ENCODE results near the gene URB2.
A peak's percentile ranks its signal among the peaks of the same experiment; 100 is the strongest.

Gene URB2

DNA sequence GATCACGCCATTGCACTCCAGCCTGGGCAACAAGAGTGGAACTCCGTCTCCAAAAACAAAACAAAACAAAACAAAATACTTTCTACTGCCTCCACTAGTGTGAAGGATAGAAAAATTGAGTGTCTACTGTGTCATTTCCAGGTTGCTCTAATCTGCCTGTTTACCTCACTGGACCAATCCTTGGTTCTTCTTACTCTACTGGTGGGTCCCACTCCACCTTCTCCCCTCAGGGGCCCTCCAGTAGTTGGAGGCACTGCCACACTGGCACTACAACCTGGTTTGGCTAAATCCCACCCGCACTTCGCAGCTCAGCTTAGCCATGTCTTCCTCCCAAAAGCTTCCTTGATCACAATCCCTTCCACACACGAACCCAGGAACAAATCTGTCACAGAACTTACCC is 2.8 kb upstream of the URB2 start:
- ChIA-PET CTCF (interaction anchor here (0.9 to 4.9 kb wide), 3 partner anchors 16 to 65 kb away, joined by 4 to 26 read pairs (median 4); partner anchors contain the start of gene ABCB10), POLR2A (interaction anchor here (0.9 to 8.3 kb wide), 4 partner anchors 59 to 116 kb away, joined by 3 to 102 read pairs (median 3); partner anchors contain the start of gene ABCB10)
- H3K4me3 ChIP-seq (ENCODE audit: low read depth, low read length): no peak overlapping the region

DNA sequence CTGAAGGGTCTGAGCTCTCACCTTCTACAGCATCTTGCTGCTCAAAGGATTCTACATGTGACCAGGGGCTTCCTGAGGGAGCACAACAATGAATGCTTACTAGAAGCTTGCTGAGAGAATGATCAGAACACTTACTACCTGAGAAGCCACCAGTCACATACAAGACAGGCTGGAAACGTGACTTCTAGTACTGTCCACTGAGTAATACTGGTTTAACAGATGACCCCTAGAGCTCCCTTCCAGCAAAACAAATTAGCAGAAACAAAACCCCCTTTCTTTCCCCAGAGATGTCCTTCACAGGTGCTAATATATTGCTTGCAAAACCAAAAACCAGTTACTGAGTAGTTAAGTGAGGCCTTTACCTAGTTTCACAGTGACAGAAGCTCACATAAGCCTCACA is 2.2 kb upstream of the URB2 start:
- no peak for TF ChIP-seq KLF7 (tag by site-specific recombination; IDR thresholded peaks at IDR 0.05; ENCODE audit: borderline replicate concordance)
- TF ChIP-seq ZNF768 (tag by site-specific recombination; IDR thresholded peaks at IDR 0.05): 0 out of 2 replicates have a peak, but pooled peaks have one; percentile 7
- TF ChIP-seq, protein P1, sequence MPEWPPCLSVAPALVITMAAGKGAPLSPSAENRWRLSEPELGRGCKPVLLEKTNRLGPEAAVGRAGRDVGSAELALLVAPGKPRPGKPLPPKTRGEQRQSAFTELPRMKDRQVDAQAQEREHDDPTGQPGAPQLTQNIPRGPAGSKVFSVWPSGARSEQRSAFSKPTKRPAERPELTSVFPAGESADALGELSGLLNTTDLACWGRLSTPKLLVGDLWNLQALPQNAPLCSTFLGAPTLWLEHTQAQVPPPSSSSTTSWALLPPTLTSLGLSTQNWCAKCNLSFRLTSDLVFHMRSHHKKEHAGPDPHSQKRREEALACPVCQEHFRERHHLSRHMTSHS (tag by site-specific recombination; IDR thresholded peaks at IDR 0.05): no peak
- Histone ChIP-seq H3K4me3 (ENCODE audit: low read depth, low read length) (no peak overlapping the region), H3K36me3 (ENCODE audit: control insufficient read depth in 2 of 2, insufficient read depth in 1 of 2, low read length in 2 of 2) (peaks cover 1 to 3% of the 10 kb centered on the region in 2 experiments), H3K9me3 (ENCODE audit: control insufficient read depth, insufficient read depth, low read depth, low read length) (no peaks in the 10 kb centered on the region), H3K4me1 (ENCODE audit: control insufficient read depth, insufficient read depth, low read length) (peaks cover 6% of the 10 kb centered on the region; the same call in 1 of the 2 replicates), H3K27ac (ENCODE audit: extremely low read depth, low read depth, low read length) (no peak overlapping the region)
- ChIA-PET POLR2A (interaction anchor here (0.5 to 8.3 kb wide), 5 partner anchors 63 to 116 kb away, joined by 3 to 102 read pairs (median 3); partner anchors contain the start of gene ABCB10), CTCF (interaction anchor here (0.7 to 4.9 kb wide), 9 partner anchors 17 to 1368 kb away, joined by 3 to 26 read pairs (median 4); partner anchors contain the start of gene ABCB10)

More for the DNA sequence above, 2.8 kb upstream of the URB2 start:
- H3K4me1 ChIP-seq (ENCODE audit: control insufficient read depth, insufficient read depth, low read length): peaks cover 6% of the 10 kb centered on the region; the same call in 1 of the 2 replicates
- no peaks in the 10 kb centered on the region; a peak in 1 of 3 replicates for H3K36me3 ChIP-seq (ENCODE audit: control insufficient read depth in 2 of 2, insufficient read depth in 1 of 2, low read length in 2 of 2)
- TF ChIP-seq, protein P2, sequence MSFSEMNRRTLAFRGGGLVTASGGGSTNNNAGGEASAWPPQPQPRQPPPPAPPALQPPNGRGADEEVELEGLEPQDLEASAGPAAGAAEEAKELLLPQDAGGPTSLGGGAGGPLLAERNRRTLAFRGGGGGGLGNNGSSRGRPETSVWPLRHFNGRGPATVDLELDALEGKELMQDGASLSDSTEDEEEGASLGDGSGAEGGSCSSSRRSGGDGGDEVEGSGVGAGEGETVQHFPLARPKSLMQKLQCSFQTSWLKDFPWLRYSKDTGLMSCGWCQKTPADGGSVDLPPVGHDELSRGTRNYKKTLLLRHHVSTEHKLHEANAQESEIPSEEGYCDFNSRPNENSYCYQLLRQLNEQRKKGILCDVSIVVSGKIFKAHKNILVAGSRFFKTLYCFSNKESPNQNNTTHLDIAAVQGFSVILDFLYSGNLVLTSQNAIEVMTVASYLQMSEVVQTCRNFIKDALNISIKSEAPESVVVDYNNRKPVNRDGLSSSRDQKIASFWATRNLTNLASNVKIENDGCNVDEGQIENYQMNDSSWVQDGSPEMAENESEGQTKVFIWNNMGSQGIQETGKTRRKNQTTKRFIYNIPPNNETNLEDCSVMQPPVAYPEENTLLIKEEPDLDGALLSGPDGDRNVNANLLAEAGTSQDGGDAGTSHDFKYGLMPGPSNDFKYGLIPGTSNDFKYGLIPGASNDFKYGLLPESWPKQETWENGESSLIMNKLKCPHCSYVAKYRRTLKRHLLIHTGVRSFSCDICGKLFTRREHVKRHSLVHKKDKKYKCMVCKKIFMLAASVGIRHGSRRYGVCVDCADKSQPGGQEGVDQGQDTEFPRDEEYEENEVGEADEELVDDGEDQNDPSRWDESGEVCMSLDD (tag by site-specific recombination; IDR thresholded peaks at IDR 0.05): no peak
- TF ChIP-seq ZFP69B (tag by site-specific recombination; IDR thresholded peaks at IDR 0.05): peak; percentile 89
- TF ChIP-seq, protein P3, sequence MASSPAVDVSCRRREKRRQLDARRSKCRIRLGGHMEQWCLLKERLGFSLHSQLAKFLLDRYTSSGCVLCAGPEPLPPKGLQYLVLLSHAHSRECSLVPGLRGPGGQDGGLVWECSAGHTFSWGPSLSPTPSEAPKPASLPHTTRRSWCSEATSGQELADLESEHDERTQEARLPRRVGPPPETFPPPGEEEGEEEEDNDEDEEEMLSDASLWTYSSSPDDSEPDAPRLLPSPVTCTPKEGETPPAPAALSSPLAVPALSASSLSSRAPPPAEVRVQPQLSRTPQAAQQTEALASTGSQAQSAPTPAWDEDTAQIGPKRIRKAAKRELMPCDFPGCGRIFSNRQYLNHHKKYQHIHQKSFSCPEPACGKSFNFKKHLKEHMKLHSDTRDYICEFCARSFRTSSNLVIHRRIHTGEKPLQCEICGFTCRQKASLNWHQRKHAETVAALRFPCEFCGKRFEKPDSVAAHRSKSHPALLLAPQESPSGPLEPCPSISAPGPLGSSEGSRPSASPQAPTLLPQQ (tag by site-specific recombination; IDR thresholded peaks at IDR 0.05): peak; percentile 90
- no peak overlapping the region for H3K27ac ChIP-seq (ENCODE audit: extremely low read depth, low read depth, low read length)
- no peaks in the 10 kb centered on the region for H3K9me3 ChIP-seq (ENCODE audit: control insufficient read depth, insufficient read depth, low read depth, low read length)

DNA sequence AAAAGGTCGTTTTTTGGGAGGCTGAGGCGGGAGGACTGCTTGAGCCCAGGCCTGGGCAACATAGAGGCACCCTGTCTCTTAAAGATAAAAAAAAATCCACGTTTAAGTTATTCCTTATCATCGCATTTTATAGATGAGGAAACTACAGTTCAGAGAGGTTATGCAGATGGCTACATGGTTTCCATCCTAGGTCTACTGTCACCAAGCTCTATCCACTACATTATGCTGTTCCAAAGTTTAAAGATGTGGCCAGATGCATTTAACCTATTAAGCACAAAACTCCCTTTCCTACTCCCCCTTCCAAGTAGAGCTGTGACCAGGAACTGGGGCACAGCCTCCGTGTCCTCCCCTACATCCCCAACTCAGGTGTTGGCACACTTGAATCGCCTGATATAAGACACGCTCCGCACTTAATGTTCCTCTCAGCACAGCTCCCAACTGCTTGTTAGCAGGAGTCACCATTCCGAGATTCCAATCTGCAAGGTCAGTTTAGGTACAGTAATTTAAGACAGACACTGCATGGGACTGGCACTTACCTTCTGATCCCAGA is 1.5 kb upstream of the URB2 start:
- Histone ChIP-seq H3K4me1 (ENCODE audit: control insufficient read depth, insufficient read depth, low read length) (peaks cover 6% of the 10 kb centered on the region; the same call in 1 of the 2 replicates), H3K36me3 (ENCODE audit: control insufficient read depth in 2 of 2, insufficient read depth in 1 of 2, low read length in 2 of 2) (peaks cover 7 to 10% of the 10 kb centered on the region in 2 experiments), H3K4me3 (ENCODE audit: low read depth, low read length) (peak overlapping the region; percentile 91), H3K9me3 (ENCODE audit: control insufficient read depth, insufficient read depth, low read depth, low read length) (no peaks in the 10 kb centered on the region), H3K27ac (ENCODE audit: extremely low read depth, low read depth, low read length) (no peak overlapping the region)
- ChIA-PET POLR2A (interaction anchor here (0.5 to 8.3 kb wide), 8 partner anchors 18 to 459 kb away, joined by 3 to 102 read pairs (median 3); partner anchors contain the start of genes ABCB10 and NUP133), CTCF (interaction anchor here (0.7 to 4.9 kb wide), 7 partner anchors 35 to 1368 kb away, joined by 3 to 26 read pairs (median 5); partner anchors contain the start of gene ABCB10)
- no peak for TF ChIP-seq ZNF514 (tag by site-specific recombination; IDR thresholded peaks at IDR 0.05)
- 0 out of 2 replicates have a peak, but pooled peaks have one; percentile 7 for TF ChIP-seq ZNF10 (tag by site-specific recombination; IDR thresholded peaks at IDR 0.05)
- TF ChIP-seq ZNF629 (tag by site-specific recombination; IDR thresholded peaks at IDR 0.05): 0 out of 2 replicates have a peak, but pooled peaks have one; percentile 12
- TF ChIP-seq MZF1 (tag by site-specific recombination; IDR thresholded peaks at IDR 0.05; ENCODE audit: borderline replicate concordance): peak; percentile 53; the same call in 1 of the 2 replicates
- no peak for TF ChIP-seq ZNF2 (tag by site-specific recombination; IDR thresholded peaks at IDR 0.05)
- TF ChIP-seq WT1 (tag by site-specific recombination; IDR thresholded peaks at IDR 0.05): peak; percentile 31; the same call in 1 of the 2 replicates
- TF ChIP-seq, protein P4, sequence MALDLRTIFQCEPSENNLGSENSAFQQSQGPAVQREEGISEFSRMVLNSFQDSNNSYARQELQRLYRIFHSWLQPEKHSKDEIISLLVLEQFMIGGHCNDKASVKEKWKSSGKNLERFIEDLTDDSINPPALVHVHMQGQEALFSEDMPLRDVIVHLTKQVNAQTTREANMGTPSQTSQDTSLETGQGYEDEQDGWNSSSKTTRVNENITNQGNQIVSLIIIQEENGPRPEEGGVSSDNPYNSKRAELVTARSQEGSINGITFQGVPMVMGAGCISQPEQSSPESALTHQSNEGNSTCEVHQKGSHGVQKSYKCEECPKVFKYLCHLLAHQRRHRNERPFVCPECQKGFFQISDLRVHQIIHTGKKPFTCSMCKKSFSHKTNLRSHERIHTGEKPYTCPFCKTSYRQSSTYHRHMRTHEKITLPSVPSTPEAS (tag by site-specific recombination; IDR thresholded peaks at IDR 0.05): 0 out of 2 replicates have a peak, but pooled peaks have one; percentile 1
